ENCODE data around the gene BCKDHB. TPM values are rescaled to one million over a fixed set of nuclear protein-coding genes. Genes with fewer than 3 reads are reported as not detected.

BCKDHB gene
- total RNA-seq, 1 donor from 2014 or later: 37.2 TPM

GRCh38 chr6:80226699-80227098 lies 120.2 kb downstream of the BCKDHB start:
- Histone ChIP-seq H3K27ac (replicated peaks) (no peak overlapping the region), H3K9me3 (replicated peaks) (no peaks in the 10 kb centered on the region), H3K27me3 (ENCODE audit: low read depth) (no peaks in the 10 kb centered on the region), H3K4me1 (peaks cover 9% of the 10 kb centered on the region), H3K4me3 (no peak overlapping the region), H3K36me3 (no peaks in the 10 kb centered on the region)
- TF ChIP-seq CTCF (IDR thresholded peaks at IDR 0.05; ENCODE audit: borderline replicate concordance): no peak
- intact Hi-C loops (cut with micrococcal nuclease): no loop called here
- no peak for DNase-seq

- intact Hi-C loops (cut with micrococcal nuclease): no loop called here
Observed at GRCh38 chr6:80227545-80228105, 121.2 kb downstream of the BCKDHB start.

GRCh38 chr6:80233262-80233661 lies 126.8 kb downstream of the BCKDHB start:
- no peaks in the 10 kb centered on the region for H3K9me3 ChIP-seq (replicated peaks)
- no peaks in the 10 kb centered on the region for H3K27me3 ChIP-seq (ENCODE audit: low read depth)
- intact Hi-C loops (cut with micrococcal nuclease): no loop called here
- TF ChIP-seq CTCF (IDR thresholded peaks at IDR 0.05; ENCODE audit: borderline replicate concordance): no peak
- no peak overlapping the region for H3K27ac ChIP-seq (replicated peaks)
- H3K4me3 ChIP-seq: no peak overlapping the region
- DNase-seq: no peak
- H3K4me1 ChIP-seq: peaks cover 11% of the 10 kb centered on the region
- H3K36me3 ChIP-seq: no peaks in the 10 kb centered on the region

More at GRCh38 chr6:80227545-80228105, 121.2 kb downstream of the BCKDHB start:
- TF ChIP-seq CTCF (IDR thresholded peaks at IDR 0.05; ENCODE audit: borderline replicate concordance): no peak
- H3K9me3 ChIP-seq (replicated peaks): no peaks in the 10 kb centered on the region
- H3K27ac ChIP-seq (replicated peaks): no peak overlapping the region
- no peak overlapping the region for H3K4me3 ChIP-seq
- H3K36me3 ChIP-seq: no peaks in the 10 kb centered on the region
- DNase-seq: no peak
- H3K4me1 ChIP-seq: peaks cover 9% of the 10 kb centered on the region
- H3K27me3 ChIP-seq (ENCODE audit: low read depth): no peaks in the 10 kb centered on the region

GRCh38 chr6:80233958-80234357 lies 127.5 kb downstream of the BCKDHB start:
- no peak overlapping the region for H3K27ac ChIP-seq (replicated peaks)
- intact Hi-C loops (cut with micrococcal nuclease): no loop called here
- no peaks in the 10 kb centered on the region for H3K36me3 ChIP-seq
- H3K9me3 ChIP-seq (replicated peaks): peaks cover 5% of the 10 kb centered on the region
- no peak for TF ChIP-seq CTCF (IDR thresholded peaks at IDR 0.05; ENCODE audit: borderline replicate concordance)
- no peaks in the 10 kb centered on the region for H3K27me3 ChIP-seq (ENCODE audit: low read depth)
- no peak overlapping the region for H3K4me3 ChIP-seq
- H3K4me1 ChIP-seq: peaks cover 11% of the 10 kb centered on the region
- no peak for DNase-seq

GRCh38 chr6:80234401-80234800 lies 127.9 kb downstream of the BCKDHB start:
- peaks cover 6% of the 10 kb centered on the region for H3K9me3 ChIP-seq (replicated peaks)
- peaks cover 11% of the 10 kb centered on the region for H3K4me1 ChIP-seq
- no peak for DNase-seq
- no peaks in the 10 kb centered on the region for H3K27me3 ChIP-seq (ENCODE audit: low read depth)
- no peak overlapping the region for H3K27ac ChIP-seq (replicated peaks)
- intact Hi-C loops (cut with micrococcal nuclease): no loop called here
- H3K4me3 ChIP-seq: no peak overlapping the region
- TF ChIP-seq CTCF (IDR thresholded peaks at IDR 0.05; ENCODE audit: borderline replicate concordance): no peak
- H3K36me3 ChIP-seq: no peaks in the 10 kb centered on the region
